Measurements from ENCODE around the gene F8. TPM values are rescaled to one million over a fixed set of nuclear protein-coding genes. Genes with fewer than 3 reads are reported as not detected.

F8 gene
- total RNA-seq, 4 donors from 2014 or later = 21.1 to 56.3 (median 36.5) TPM

DNA sequence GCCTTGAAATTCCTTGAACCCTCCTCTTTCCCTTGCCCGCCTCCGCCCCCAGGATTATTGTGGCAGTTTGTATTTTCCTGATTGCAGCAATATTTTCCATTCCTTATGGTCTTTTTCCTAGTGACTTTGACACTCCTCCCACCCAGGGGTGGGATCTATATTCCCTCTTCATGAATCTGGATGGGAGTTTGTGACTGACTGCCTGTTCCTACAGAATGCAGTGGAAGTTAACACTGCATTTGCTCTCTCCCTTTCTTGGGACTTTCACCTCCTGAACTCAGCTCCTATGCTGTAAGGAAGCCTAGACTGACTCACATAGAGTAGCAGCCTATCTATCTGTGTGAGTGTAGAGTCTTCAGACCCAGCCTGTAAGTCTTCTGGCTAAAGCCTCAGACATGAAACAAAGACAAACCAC, 6.4 kb upstream of the F8 start:
- TF ChIP-seq CTCF (IDR thresholded peaks at IDR 0.05; ENCODE audit: low read depth) = no peak

DNA sequence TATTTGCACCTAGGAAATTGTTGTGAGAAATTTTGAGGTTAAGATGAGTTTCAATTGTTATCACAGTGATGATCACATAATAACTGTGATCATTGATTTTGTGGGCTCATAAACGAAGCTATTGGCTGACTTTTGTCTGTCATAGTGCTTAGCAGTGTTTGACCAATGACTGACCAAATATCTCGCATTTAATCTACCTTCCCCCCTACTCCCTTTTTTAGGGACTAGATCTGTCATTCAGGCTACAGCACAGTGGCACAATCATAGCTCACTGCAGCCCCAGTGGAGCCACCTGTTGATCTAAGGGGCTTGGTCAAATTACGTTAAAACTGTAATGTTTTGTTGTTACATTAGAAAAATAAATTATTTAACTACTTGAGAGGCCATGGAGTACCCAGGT, 5.6 kb upstream of the F8 start:
- no peak for TF ChIP-seq CTCF (IDR thresholded peaks at IDR 0.05; ENCODE audit: low read depth)

DNA sequence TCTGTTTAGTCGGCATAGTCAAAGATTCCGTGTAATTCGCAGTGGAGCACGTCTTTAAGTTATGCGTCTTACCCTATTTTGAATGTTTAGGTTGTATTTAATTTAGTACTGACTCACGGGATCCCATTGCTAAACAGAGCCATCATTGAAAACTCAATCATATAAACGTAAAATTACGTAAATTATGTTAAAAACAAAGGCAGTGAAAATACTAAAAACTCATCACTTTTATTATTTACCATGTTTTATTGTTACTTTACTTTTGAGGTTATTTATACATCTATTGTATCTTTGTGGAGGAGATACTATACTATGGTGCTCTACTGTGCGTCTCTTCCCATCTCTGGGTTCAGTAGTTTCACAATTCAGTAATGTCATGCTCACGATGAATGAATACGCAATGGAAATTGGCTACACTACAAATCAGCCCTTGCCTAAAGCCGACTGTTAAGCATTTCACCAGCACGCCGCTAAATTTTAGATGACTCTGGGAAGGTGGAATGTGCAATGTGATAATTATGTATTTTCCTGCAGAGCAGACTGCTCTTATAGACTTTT, 5.1 kb upstream of the F8 start:
- TF ChIP-seq CTCF (IDR thresholded peaks at IDR 0.05; ENCODE audit: low read depth) = no peak

GRCh38 chrX:155026727-155027508, 4.4 kb upstream of the F8 start, which contains the start of gene FUNDC2:
Gene FUNDC2, plus strand, starts transcription at chrX:155026844. Its CDS starts 95 bp downstream, at chrX:155026939.
- TF ChIP-seq CTCF (IDR thresholded peaks at IDR 0.05; ENCODE audit: low read depth) = no peak

DNA sequence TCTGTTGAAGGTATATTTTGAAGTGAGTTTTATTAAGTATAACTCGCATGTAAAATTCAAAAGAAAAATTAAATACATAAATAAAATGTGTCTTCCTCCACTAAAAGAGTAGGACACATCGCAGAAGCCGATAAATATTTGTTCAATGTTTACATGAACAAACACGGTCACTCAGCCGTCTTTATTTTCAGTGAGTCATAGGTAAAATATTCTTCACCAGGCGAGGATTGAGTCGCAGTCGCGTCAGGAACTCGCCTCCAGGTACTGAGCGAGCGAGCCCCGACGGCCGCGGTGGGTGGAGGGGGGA, 3.9 kb upstream of the F8 start:
- TF ChIP-seq CTCF (IDR thresholded peaks at IDR 0.05; ENCODE audit: low read depth) = no peak

- TF ChIP-seq CTCF (IDR thresholded peaks at IDR 0.05; ENCODE audit: low read depth) = no peak
These were observed 1.6 kb upstream of the F8 start for GRCh38 chrX:155023907-155024833.

DNA sequence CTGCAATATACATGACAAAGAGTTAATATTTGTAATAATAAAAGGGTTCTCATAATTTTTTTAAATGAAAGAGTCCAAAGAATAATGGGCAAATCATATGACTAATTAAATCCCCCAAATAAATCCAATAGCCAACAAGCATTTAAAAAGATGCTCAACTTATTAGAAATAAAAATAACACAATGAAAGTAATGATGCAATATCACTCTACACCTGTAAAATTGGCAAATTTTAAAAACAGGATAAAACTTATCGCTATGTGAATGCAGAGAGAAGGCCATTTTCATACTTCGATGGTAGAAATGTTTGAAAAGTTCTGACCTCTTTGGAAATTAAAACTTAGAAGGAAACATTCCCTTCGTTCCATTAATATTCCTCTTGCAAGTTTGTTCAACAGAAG, 1.9 kb downstream of the F8 start:
- no peak for TF ChIP-seq CTCF (IDR thresholded peaks at IDR 0.05; ENCODE audit: low read depth)
